GM18861 (cell line): Measurements from ENCODE around the gene DBNL.

Source experiments
- ATAC-seq: cut with Tn5 transposase; IDR thresholded peaks from one replicate; pipeline ENCODE4 v1.9.1; 2021; ENCODE audit not compliant: unreplicated experiment

DBNL gene

GRCh38 chr7:44076101-44076895, 31.8 kb downstream of the DBNL start:
- ATAC-seq: no peak

- no peak for ATAC-seq
These were observed 32.6 kb downstream of the DBNL start for GRCh38 chr7:44077061-44077460.

- ATAC-seq: no peak
These were observed 33.2 kb downstream of the DBNL start for GRCh38 chr7:44077681-44078091.

- ATAC-seq: no peak
These were observed 34.0 kb downstream of the DBNL start for GRCh38 chr7:44078521-44078920.

- ATAC-seq: no peak
These were observed 35.0 kb downstream of the DBNL start for GRCh38 chr7:44079331-44080021.

GRCh38 chr7:44080118-44080517, 35.6 kb downstream of the DBNL start:
- ATAC-seq: no peak

GRCh38 chr7:44080686-44081265, 36.3 kb downstream of the DBNL start:
- ATAC-seq: no peak

GRCh38 chr7:44081266-44081748, 36.8 kb downstream of the DBNL start:
- ATAC-seq: no peak

GRCh38 chr7:44082541-44083207, 38.2 kb downstream of the DBNL start:
- ATAC-seq: peak; percentile 83

GRCh38 chr7:44083796-44084195, 39.3 kb downstream of the DBNL start:
- no peak for ATAC-seq

GRCh38 chr7:44084701-44085100, 40.2 kb downstream of the DBNL start:
- ATAC-seq: no peak

- no peak for ATAC-seq
These were observed 41.0 kb downstream of the DBNL start for GRCh38 chr7:44085546-44085945.

- ATAC-seq: no peak
These were observed 42.1 kb downstream of the DBNL start for GRCh38 chr7:44086627-44087026.

- no peak for ATAC-seq
These were observed 43.7 kb downstream of the DBNL start for GRCh38 chr7:44087911-44088838.

GRCh38 chr7:44093102-44093641, 48.7 kb downstream of the DBNL start:
- ATAC-seq: no peak

- no peak for ATAC-seq
These were observed 49.9 kb downstream of the DBNL start for GRCh38 chr7:44094365-44094764.

- no peak for ATAC-seq
These were observed 50.5 kb downstream of the DBNL start for GRCh38 chr7:44094883-44095592.

GRCh38 chr7:44095781-44096180, 51.3 kb downstream of the DBNL start:
- no peak for ATAC-seq

GRCh38 chr7:44096326-44096881, 51.9 kb downstream of the DBNL start:
- no peak for ATAC-seq
